Mesodermal cell (in vitro differentiated cells): ENCODE results near the gene MPP3.
"Not testable (repeated sequence)": the region's sequence is repeated elsewhere in the genome, so short reads cannot be mapped to it uniquely, and the experiment has no call there.

Experiments
- H3K27ac ChIP-seq: 2 replicates; pipeline ENCODE4 v1.7.0; 2013; ENCODE audit warnings: mild to moderate bottlenecking, low read depth, low read length, moderate library complexity; ENCODE audit not compliant: severe bottlenecking
- H3K36me3 ChIP-seq: 2 replicates; pipeline ENCODE4 v1.7.1; 2013; ENCODE audit warnings: mild to moderate bottlenecking, low read length, moderate library complexity; ENCODE audit not compliant: control insufficient read depth, insufficient read depth
- H3K4me1 ChIP-seq: one replicate; pipeline ENCODE4 v1.7.1; 2013; ENCODE audit warnings: mild to moderate bottlenecking, low read length; ENCODE audit not compliant: insufficient read depth, control insufficient read depth, poor library complexity, severe bottlenecking
- H3K4me3 ChIP-seq: 2 replicates; pipeline ENCODE4 v1.7.0; 2013; ENCODE audit warnings: low read length, control low read depth, mild to moderate bottlenecking; ENCODE audit not compliant: insufficient read depth, poor library complexity, severe bottlenecking; ENCODE audit errors: extremely low read depth
- H3K9me3 ChIP-seq: 2 replicates; pipeline ENCODE4 v1.7.1; 2013; ENCODE audit warnings: mild to moderate bottlenecking, low read length, moderate library complexity; ENCODE audit not compliant: control insufficient read depth
- WGBS, 2 experiments: methylation state at CpG; one replicate each; pipeline ENCODE4 v1.1.5; 2013; ENCODE audit warnings: missing lambda C conversion rate in 2 of 2; ENCODE audit not compliant: insufficient coverage in 2 of 2; 5-methylcytosine and 5-hydroxymethylcytosine counted together

The MPP3 gene

DNA sequence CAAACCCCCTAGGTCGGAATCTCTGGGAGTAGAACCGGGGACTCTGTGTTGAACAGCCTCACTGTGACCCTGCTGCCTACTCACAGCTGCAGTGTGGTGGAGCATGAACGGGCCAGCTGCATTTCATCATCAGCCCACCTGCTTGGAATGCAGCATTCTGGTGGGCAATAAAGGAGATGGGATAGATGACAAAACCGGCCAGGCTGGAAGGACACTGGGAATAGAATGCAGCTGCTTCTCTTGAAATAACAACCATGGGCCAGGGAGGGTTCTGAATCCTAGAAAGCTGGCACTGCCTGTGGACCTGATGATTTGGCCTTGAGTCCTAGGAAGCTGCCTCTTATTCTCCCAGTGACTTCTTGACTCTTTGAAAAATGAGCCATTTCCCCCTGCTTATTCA is 29.2 kb downstream of the MPP3 start:
- no peak overlapping the region for H3K4me3 ChIP-seq
- H3K9me3 ChIP-seq, result no peaks in the 10 kb centered on the region
- WGBS, 2 experiments, result 40 to 57% methylated on average over 4 of the region's 4 CpGs
- H3K27ac ChIP-seq, result no peak overlapping the region
- H3K4me1 ChIP-seq, result peaks cover 4% of the 10 kb centered on the region
- peaks cover 5% of the 10 kb centered on the region for H3K36me3 ChIP-seq

DNA sequence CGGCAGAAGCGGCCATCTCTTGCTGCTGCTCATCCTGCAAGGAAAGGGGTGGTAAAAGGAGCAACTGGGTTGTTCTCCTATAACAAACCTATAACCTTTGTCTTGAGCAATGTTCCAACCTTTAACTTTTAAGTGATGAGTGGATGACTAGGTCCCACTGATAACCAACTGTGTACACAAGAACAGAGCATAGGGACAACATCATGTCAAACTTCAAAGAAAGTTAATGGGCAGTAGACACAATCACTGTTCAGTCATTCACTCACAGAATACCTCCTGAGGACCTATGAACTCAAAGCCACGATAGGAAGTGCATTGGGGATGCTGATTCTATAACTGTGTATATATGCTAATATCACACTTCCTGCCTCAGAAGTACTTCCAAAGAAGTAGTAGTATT is 31.1 kb downstream of the MPP3 start:
- Histone ChIP-seq H3K36me3 (no peaks in the 10 kb centered on the region), H3K4me1 (no peaks in the 10 kb centered on the region), H3K27ac (no peak overlapping the region), H3K4me3 (no peak overlapping the region), H3K9me3 (peaks cover 3% of the 10 kb centered on the region)
- 100% methylated on average over 2 of the region's 3 CpGs for WGBS, 2 experiments

DNA sequence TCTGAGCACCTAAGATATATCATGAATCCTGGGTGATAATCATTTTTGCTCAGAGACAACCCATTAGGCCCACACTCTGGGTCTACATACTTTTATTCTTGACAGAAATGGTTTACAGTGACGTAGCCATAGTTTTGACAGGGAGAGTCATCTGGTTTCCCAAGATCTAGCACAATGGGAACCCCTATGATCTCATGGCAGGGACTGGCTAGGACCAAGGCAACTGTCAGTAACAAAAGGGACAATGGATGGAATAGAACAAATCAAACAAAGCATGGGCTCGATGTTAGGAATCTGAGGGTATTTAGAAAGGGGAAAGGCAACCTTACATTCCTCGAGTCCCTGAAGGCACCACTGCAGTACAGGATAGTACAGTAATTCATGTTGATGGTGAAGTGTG is 32.2 kb downstream of the MPP3 start:
- 84 to 100% methylated on average over 3 of the region's 3 CpGs for WGBS, 2 experiments
- no peak overlapping the region for H3K27ac ChIP-seq
- H3K36me3 ChIP-seq, result no peaks in the 10 kb centered on the region
- H3K9me3 ChIP-seq, result peaks cover 3% of the 10 kb centered on the region
- no peak overlapping the region for H3K4me3 ChIP-seq
- H3K4me1 ChIP-seq, result no peaks in the 10 kb centered on the region

DNA sequence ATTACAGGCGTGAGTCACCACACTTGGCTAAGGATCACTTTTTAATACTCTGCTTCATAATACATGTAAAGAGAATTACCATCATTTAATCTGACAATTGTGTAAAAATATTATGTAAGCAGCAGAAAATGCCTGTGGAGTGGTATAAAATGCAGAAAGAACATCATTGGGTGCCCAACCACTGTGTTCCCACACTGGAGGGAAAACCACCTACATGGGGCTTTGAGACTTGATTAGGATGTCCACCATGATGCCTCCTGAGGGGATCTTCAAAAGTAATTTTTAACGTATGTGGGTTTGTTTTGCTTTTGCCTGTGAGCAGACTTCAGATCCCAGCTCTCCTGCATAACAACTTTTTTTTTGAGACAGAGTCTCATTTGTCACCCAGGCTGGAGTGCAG is 33.9 kb downstream of the MPP3 start:
- Histone ChIP-seq H3K27ac (no peak overlapping the region), H3K4me3 (no peak overlapping the region), H3K9me3 (peaks cover 3% of the 10 kb centered on the region), H3K4me1 (no peaks in the 10 kb centered on the region), H3K36me3 (no peaks in the 10 kb centered on the region)
- WGBS, 2 experiments, result 100% methylated on average over 1 of the region's 2 CpGs

DNA sequence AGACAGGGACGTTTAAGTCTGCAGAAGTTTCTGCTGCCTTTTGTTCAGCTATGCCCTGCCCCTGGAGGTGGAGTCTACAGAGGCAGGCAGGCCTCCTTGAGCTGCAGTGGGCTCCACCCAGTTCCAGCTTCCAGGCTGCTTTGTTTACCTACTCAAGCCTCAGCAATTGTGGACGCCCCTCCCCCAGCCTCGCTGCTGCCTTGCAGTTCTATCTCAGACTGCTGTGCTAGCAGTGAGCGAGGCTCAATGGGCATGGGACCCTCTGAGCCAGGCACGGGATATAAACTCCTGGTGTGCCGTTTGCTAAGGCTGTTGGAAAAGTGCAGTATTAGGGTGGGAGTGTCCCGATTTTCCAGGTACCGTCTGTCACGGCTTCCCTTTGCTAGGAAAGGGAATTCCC is 34.9 kb downstream of the MPP3 start:
- H3K27ac ChIP-seq, H3K36me3 ChIP-seq, H3K4me3 ChIP-seq, H3K4me1 ChIP-seq, H3K9me3 ChIP-seq: not testable (repeated sequence)
- 88 to 98% methylated on average over 8 of the region's 9 CpGs for WGBS, 2 experiments

DNA sequence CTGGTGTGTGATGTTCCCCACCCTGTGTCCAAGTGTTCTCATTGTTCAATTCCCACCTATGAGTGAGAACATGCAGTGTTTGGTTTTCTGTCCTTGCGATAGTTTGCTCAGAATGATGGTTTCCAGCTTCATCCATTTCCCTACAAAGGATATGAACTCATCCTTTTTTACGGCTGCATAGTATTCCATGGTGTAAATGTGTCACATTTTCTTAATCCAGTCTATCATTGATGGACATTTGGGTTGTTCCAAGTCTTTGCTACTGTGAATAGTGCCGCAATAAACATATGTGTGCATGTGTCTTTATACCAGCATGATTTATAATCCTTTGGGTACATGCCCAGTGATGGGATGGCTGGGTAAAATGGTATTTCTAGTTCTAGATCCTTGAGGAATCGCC is 40.3 kb downstream of the MPP3 start:
- not testable (repeated sequence) for H3K9me3 ChIP-seq, H3K27ac ChIP-seq, H3K4me3 ChIP-seq, H3K4me1 ChIP-seq, H3K36me3 ChIP-seq
- WGBS, 2 experiments, result no CpG with 5 or more reads among the region's 4 CpGs

DNA sequence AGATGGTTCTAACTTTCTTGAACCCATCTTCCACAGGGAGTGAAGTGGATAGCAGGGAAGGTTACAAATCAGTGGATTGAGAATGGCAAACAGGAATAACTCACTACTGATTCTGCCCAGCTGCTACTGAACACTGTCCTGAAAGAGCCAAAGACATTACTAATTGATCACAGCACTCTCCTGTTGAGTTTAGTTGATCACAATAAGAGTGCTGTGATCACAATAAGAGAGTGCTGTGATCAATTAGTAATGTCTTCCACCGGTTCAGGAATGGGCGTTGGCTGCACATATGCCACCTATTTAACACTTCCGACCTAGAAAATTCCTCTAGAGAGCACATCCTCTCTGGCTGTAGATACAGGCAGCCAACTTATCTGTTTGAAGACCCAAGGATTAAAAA is 41.4 kb downstream of the MPP3 start:
- WGBS, 2 experiments, result no CpG with 5 or more reads among the region's 3 CpGs
- Histone ChIP-seq H3K4me3 (no peak overlapping the region), H3K4me1 (no peaks in the 10 kb centered on the region)

DNA sequence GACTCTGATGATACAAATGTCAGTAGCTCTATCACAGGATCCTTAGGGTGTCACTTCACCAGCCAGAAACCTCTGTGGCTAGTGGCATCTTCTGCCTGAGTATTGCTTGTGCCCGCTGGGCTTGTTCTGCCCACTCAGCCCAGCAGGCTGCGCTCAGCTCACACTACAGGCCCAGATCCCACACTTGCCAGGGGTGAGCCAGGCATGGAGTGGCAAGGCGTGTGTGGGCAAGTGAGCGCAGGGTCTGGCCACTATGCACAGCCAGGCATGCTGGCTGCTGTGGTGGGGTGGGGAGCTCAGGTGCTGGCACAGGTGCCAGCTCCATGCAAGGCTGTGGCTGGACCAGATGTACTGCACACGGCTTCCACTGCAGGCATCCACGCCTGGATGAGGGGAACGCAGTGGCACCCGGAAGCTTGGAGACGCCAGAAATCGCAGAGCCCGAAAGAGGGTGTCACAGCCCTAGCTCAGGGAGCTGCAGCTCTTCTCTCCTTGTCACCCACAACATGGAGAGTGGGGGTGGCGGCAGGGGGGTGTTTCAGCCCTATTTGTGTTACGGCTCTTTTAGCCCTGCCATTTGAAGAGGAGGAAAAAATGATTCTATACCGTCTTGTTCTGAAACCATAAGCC is 42.5 kb downstream of the MPP3 start:
- Histone ChIP-seq H3K9me3 (no peaks in the 10 kb centered on the region), H3K27ac (no peak overlapping the region), H3K4me1 (no peaks in the 10 kb centered on the region), H3K36me3 (no peaks in the 10 kb centered on the region), H3K4me3 (no peak overlapping the region)
- 87 to 94% methylated on average over 11 to 12 of the region's 14 CpGs for WGBS, 2 experiments

More for the DNA sequence above, 41.4 kb downstream of the MPP3 start:
- no peaks in the 10 kb centered on the region for H3K9me3 ChIP-seq
- no peaks in the 10 kb centered on the region for H3K36me3 ChIP-seq
- no peak overlapping the region for H3K27ac ChIP-seq

DNA sequence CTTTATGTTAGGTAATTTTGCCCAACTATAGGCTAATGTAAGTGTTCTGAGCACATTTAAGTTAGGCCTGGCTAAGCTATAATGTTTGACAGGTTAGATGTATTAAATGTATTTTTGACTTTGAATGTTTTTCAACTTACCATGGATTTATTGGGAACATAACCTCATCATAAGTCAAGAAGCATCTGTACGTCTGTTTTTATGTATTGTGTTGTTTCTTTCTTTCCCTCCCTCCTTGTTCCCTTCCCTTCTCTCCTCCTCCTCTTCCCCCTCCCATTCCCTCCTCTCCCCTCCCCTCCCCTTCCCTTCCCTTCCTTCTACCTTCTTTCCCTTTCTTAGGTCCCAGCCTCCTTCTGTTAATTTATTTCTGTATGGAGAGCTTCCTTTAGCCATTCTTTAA is 43.5 kb downstream of the MPP3 start:
- no CpG with 5 or more reads among the region's 1 CpG for WGBS, 2 experiments
- Histone ChIP-seq H3K4me3 (no peak overlapping the region), H3K36me3 (no peaks in the 10 kb centered on the region), H3K4me1 (no peaks in the 10 kb centered on the region), H3K27ac (no peak overlapping the region), H3K9me3 (no peaks in the 10 kb centered on the region)

DNA sequence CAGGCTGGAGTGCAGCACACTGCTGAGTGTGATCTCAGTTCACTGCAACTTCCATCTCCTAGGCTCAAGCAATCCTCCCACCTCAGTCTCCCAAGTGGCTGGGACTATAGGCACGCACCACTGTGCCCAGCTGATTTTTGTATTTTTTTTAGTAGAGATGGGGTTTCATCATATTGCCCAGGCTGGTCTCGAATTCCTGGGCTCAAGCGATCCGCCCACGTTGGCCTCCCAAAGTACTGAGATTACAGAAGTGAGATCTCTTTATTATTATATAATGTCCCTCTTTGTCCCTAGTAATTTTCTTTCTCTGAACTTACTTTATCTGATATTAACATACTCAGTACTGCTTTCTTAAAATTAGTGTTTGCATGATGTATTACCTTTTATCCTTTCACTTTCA is 44.4 kb downstream of the MPP3 start:
- H3K4me1 ChIP-seq, result peaks cover 5% of the 10 kb centered on the region
- H3K27ac ChIP-seq, result no peak overlapping the region
- H3K4me3 ChIP-seq, result no peak overlapping the region
- no peaks in the 10 kb centered on the region for H3K36me3 ChIP-seq
- no peaks in the 10 kb centered on the region for H3K9me3 ChIP-seq
- no CpG with 5 or more reads among the region's 5 CpGs for WGBS, 2 experiments

DNA sequence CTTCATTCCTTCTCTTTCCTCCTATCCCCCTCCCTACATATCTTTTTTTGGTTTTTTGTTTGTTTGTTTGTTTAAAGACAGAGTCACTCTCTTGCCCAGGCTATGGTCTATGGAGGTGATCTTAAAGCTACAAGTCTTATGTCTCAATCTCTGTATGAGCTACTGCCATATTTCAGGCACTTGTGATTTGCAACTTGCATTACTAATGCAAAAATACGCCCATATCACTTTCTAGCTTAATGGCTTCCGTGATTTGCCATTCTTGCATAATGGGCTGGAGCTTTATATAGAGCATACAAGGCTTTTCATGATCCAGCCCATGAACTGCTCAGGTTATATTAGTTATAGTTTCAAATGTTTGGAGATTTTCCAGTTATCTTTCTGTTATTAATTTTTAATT is 45.2 kb downstream of the MPP3 start:
- WGBS, 2 experiments, result 100% methylated on average over 2 of the region's 2 CpGs; no CpG with 5 or more reads in 1 of the 2 experiments
- no peaks in the 10 kb centered on the region for H3K36me3 ChIP-seq
- no peaks in the 10 kb centered on the region for H3K9me3 ChIP-seq
- no peak overlapping the region for H3K4me3 ChIP-seq
- no peak overlapping the region for H3K27ac ChIP-seq
- peaks cover 13% of the 10 kb centered on the region for H3K4me1 ChIP-seq
